Measurements from ENCODE around the gene TNRC18. TPM values are rescaled to one million over a fixed set of nuclear protein-coding genes. Genes with fewer than 3 reads are reported as not detected.
"Not testable (repeated sequence)": the region's sequence is repeated elsewhere in the genome, so short reads cannot be mapped to it uniquely, and the experiment has no call there.

The TNRC18 gene
- total and polyA plus RNA-seq, 2 donors (not counting 1 experiment from before 2014, with no cell fraction given) = 17.8 to 75.0 TPM

GRCh38 chr7:5291301-5291700 lies 132.3 kb downstream of the TNRC18 start:
- Mint-ChIP-seq H3K27ac (no peak overlapping the region), H3K4me1 (peaks cover 6% of the 10 kb centered on the region), H3K4me3 (no peak overlapping the region), H3K9me3 (ENCODE audit: insufficient read depth) (peaks cover 6% of the 10 kb centered on the region), H3K27me3 (peaks cover 18% of the 10 kb centered on the region)
- H4K20me1 ChIP-seq (ENCODE audit: control insufficient read depth, insufficient read depth, low read length, poor library complexity, severe bottlenecking) = no peaks in the 10 kb centered on the region
- peaks cover 0 to 23% (median 3%) of the 10 kb centered on the region in 3 donors for H3K9me3 ChIP-seq (ENCODE audit: control extremely low read depth in 1 of 3, control insufficient read depth in 2 of 3, insufficient read depth in 1 of 3, low read length in 2 of 3)
- no peak for TF ChIP-seq EZH2 (IDR thresholded peaks at IDR 0.05; ENCODE audit: borderline replicate concordance, insufficient read depth, low read depth, low read length, poor library complexity, severe bottlenecking)
- TF ChIP-seq, protein P1, sequence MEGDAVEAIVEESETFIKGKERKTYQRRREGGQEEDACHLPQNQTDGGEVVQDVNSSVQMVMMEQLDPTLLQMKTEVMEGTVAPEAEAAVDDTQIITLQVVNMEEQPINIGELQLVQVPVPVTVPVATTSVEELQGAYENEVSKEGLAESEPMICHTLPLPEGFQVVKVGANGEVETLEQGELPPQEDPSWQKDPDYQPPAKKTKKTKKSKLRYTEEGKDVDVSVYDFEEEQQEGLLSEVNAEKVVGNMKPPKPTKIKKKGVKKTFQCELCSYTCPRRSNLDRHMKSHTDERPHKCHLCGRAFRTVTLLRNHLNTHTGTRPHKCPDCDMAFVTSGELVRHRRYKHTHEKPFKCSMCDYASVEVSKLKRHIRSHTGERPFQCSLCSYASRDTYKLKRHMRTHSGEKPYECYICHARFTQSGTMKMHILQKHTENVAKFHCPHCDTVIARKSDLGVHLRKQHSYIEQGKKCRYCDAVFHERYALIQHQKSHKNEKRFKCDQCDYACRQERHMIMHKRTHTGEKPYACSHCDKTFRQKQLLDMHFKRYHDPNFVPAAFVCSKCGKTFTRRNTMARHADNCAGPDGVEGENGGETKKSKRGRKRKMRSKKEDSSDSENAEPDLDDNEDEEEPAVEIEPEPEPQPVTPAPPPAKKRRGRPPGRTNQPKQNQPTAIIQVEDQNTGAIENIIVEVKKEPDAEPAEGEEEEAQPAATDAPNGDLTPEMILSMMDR (IDR thresholded peaks at IDR 0.05) = no peak
- no peak overlapping the region for H3K4me2 ChIP-seq (replicated peaks; ENCODE audit: low read depth, low read length, poor library complexity, severe bottlenecking)
- H3K4me1 ChIP-seq (ENCODE audit: control insufficient read depth in 2 of 2, insufficient read depth in 2 of 2, low read length in 2 of 2) = peaks cover 0 to 4% of the 10 kb centered on the region in 2 donors
- CTCF ChIA-PET = no interaction called here
- no peaks in the 10 kb centered on the region for H3K79me2 ChIP-seq (ENCODE audit: control insufficient read depth, insufficient read depth, low read length)
- intact Hi-C loops (cut with micrococcal nuclease) = no loop called here
- H3K36me3 ChIP-seq (replicated peaks in 1 of 2; ENCODE audit: control extremely low read depth in 1 of 2, control insufficient read depth in 1 of 2, extremely low read depth in 1 of 2, insufficient read depth in 2 of 2, low read length in 1 of 2) = no peaks in the 10 kb centered on the region
- H3K4me3 ChIP-seq (ENCODE audit: control extremely low read depth in 1 of 5, extremely low read depth in 1 of 5, insufficient read depth in 1 of 5, low read depth in 2 of 5, low read length in 4 of 5) = no peak overlapping the region
- H2AFZ ChIP-seq (ENCODE audit: insufficient read depth, low read depth, low read length, poor library complexity, severe bottlenecking) = no peak overlapping the region
- no peak for DNase-seq
- 87% methylated on average over 6 of the region's 8 CpGs for WGBS (ENCODE audit: insufficient coverage)
- H3K27me3 ChIP-seq (replicated peaks in 1 of 4; ENCODE audit: control extremely low read depth in 1 of 4, control insufficient read depth in 3 of 4, insufficient read depth in 4 of 4, low read length in 3 of 4) = peaks cover 0 to 7% (median 2%) of the 10 kb centered on the region in 4 experiments
- no peak for ATAC-seq (ENCODE audit: low read depth)
- POLR2A ChIA-PET = no interaction called here
- H3K9ac ChIP-seq (ENCODE audit: low read length) = no peak overlapping the region
- no peak overlapping the region for H3K27ac ChIP-seq (ENCODE audit: low read length in 2 of 2)

- H3K9me3 Mint-ChIP-seq (ENCODE audit: insufficient read depth) = peaks cover under 1% of the 10 kb centered on the region
Measured at GRCh38 chr7:5289355-5289754, 134.3 kb downstream of the TNRC18 start.

GRCh38 chr7:5288560-5288959 lies 135.1 kb downstream of the TNRC18 start:
- H3K9ac ChIP-seq (ENCODE audit: low read length); H3K79me2 ChIP-seq (ENCODE audit: control insufficient read depth, insufficient read depth, low read length); DNase-seq; H3K4me1 Mint-ChIP-seq; H3K27ac ChIP-seq (ENCODE audit: low read length in 2 of 2); H2AFZ ChIP-seq (ENCODE audit: insufficient read depth, low read depth, low read length, poor library complexity, severe bottlenecking); intact Hi-C loops (cut with micrococcal nuclease); H3K4me3 Mint-ChIP-seq; H3K4me1 ChIP-seq (ENCODE audit: control insufficient read depth in 2 of 2, insufficient read depth in 2 of 2, low read length in 2 of 2); H3K9me3 ChIP-seq (ENCODE audit: control extremely low read depth in 1 of 3, control insufficient read depth in 2 of 3, insufficient read depth in 1 of 3, low read length in 2 of 3); ATAC-seq (ENCODE audit: low read depth); H4K20me1 ChIP-seq (ENCODE audit: control insufficient read depth, insufficient read depth, low read length, poor library complexity, severe bottlenecking); H3K9me3 Mint-ChIP-seq (ENCODE audit: insufficient read depth); H3K4me3 ChIP-seq (ENCODE audit: control extremely low read depth in 1 of 5, extremely low read depth in 1 of 5, insufficient read depth in 1 of 5, low read depth in 2 of 5, low read length in 4 of 5); POLR2A ChIA-PET; H3K4me2 ChIP-seq (replicated peaks; ENCODE audit: low read depth, low read length, poor library complexity, severe bottlenecking); H3K36me3 ChIP-seq (replicated peaks in 1 of 2; ENCODE audit: control extremely low read depth in 1 of 2, control insufficient read depth in 1 of 2, extremely low read depth in 1 of 2, insufficient read depth in 2 of 2, low read length in 1 of 2); H3K27ac Mint-ChIP-seq: not testable (repeated sequence)
- CTCF ChIA-PET = interaction anchor here (0.6 kb wide), 1 partner anchor 131 kb away, joined by 5 read pairs; no protein-coding TSS in a partner anchor
- WGBS (ENCODE audit: insufficient coverage) = 92% methylated on average over 6 of the region's 8 CpGs
- peaks cover 16% of the 10 kb centered on the region for H3K27me3 Mint-ChIP-seq
- peaks cover 0 to 17% (median 6%) of the 10 kb centered on the region in 4 experiments for H3K27me3 ChIP-seq (replicated peaks in 1 of 4; ENCODE audit: control extremely low read depth in 1 of 4, control insufficient read depth in 3 of 4, insufficient read depth in 4 of 4, low read length in 3 of 4)

More at GRCh38 chr7:5289355-5289754, 134.3 kb downstream of the TNRC18 start:
- WGBS (ENCODE audit: insufficient coverage) = 90% methylated on average over 5 of the region's 7 CpGs
- no peak for ATAC-seq (ENCODE audit: low read depth)
- Histone ChIP-seq H3K9me3 (ENCODE audit: control extremely low read depth in 1 of 3, control insufficient read depth in 2 of 3, insufficient read depth in 1 of 3, low read length in 2 of 3) (peaks cover 0 to 8% (median 0%) of the 10 kb centered on the region in 3 donors), H3K79me2 (ENCODE audit: control insufficient read depth, insufficient read depth, low read length) (no peaks in the 10 kb centered on the region), H3K27me3 (replicated peaks in 1 of 4; ENCODE audit: control extremely low read depth in 1 of 4, control insufficient read depth in 3 of 4, insufficient read depth in 4 of 4, low read length in 3 of 4) (peaks cover 0 to 10% (median 2%) of the 10 kb centered on the region in 4 experiments), H2AFZ (ENCODE audit: insufficient read depth, low read depth, low read length, poor library complexity, severe bottlenecking) (no peak overlapping the region), H3K27ac (ENCODE audit: low read length in 2 of 2) (no peak overlapping the region), H3K9ac (ENCODE audit: low read length) (no peak overlapping the region), H3K36me3 (replicated peaks in 1 of 2; ENCODE audit: control extremely low read depth in 1 of 2, control insufficient read depth in 1 of 2, extremely low read depth in 1 of 2, insufficient read depth in 2 of 2, low read length in 1 of 2) (no peaks in the 10 kb centered on the region), H3K4me2 (replicated peaks; ENCODE audit: low read depth, low read length, poor library complexity, severe bottlenecking) (no peak overlapping the region), H4K20me1 (ENCODE audit: control insufficient read depth, insufficient read depth, low read length, poor library complexity, severe bottlenecking) (no peaks in the 10 kb centered on the region), H3K4me3 (ENCODE audit: control extremely low read depth in 1 of 5, extremely low read depth in 1 of 5, insufficient read depth in 1 of 5, low read depth in 2 of 5, low read length in 4 of 5) (no peak overlapping the region), H3K4me1 (ENCODE audit: control insufficient read depth in 2 of 2, insufficient read depth in 2 of 2, low read length in 2 of 2) (no peaks in the 10 kb centered on the region)
- H3K4me3 Mint-ChIP-seq = no peak overlapping the region
- H3K4me1 Mint-ChIP-seq = peaks cover under 1% of the 10 kb centered on the region
- POLR2A ChIA-PET = no interaction called here
- H3K27ac Mint-ChIP-seq = no peak overlapping the region
- CTCF ChIA-PET = no interaction called here
- intact Hi-C loops (cut with micrococcal nuclease) = no loop called here
- DNase-seq = no peak
- TF ChIP-seq, protein P1 (IDR thresholded peaks at IDR 0.05) = no peak
- TF ChIP-seq EZH2 (IDR thresholded peaks at IDR 0.05; ENCODE audit: borderline replicate concordance, insufficient read depth, low read depth, low read length, poor library complexity, severe bottlenecking) = no peak
- peaks cover 13% of the 10 kb centered on the region for H3K27me3 Mint-ChIP-seq

All from B cell (primary cell).